Neutrophil (primary cell): Measurements from ENCODE around the gene MEIOB.

Source experiments
- H3K27ac ChIP-seq: fragments of 200-600 bp; sonication (generic); 2 replicates; pipeline ENCODE4 v1.5.1; 2016; ENCODE audit warnings: mild to moderate bottlenecking, moderate library complexity
- H3K27me3 ChIP-seq: fragments of 200-600 bp; sonication (generic); 2 replicates; pipeline ENCODE4 v1.6.0; 2016; ENCODE audit warnings: mild to moderate bottlenecking
- H3K36me3 ChIP-seq: fragments of 200-600 bp; sonication (generic); 2 replicates; pipeline ENCODE4 v1.5.1; 2017
- H3K4me1 ChIP-seq, 2 experiments: fragments of 200-600 bp in 1 of 2; sonication (generic) in 1 of 2; 1 replicate in 1 of 2; 2 replicates in 1 of 2; pipeline versions ENCODE4 v1.5.1 to v1.6.1; 2013 to 2016; ENCODE audit warnings: low read depth in 1 of 2, low read length in 1 of 2, mild to moderate bottlenecking in 1 of 2, moderate library complexity in 1 of 2; ENCODE audit not compliant: control insufficient read depth in 1 of 2, insufficient read depth in 1 of 2
- H3K4me3 ChIP-seq, 2 experiments: fragments of 200-600 bp in 1 of 2; sonication (generic) in 1 of 2; 1 replicate in 1 of 2; 2 replicates in 1 of 2; pipeline ENCODE4 v1.5.1; 2013 to 2016; ENCODE audit warnings: low read depth in 1 of 2, low read length in 1 of 2, mild to moderate bottlenecking in 1 of 2, moderate library complexity in 1 of 2
- H3K9me3 ChIP-seq: fragments of 200-600 bp; sonication (generic); 2 replicates; pipeline ENCODE4 v1.5.1; 2016
- TF ChIP-seq, protein P1 (sequence below): fragments of 200-600 bp; sonication (generic); IDR thresholded peaks from 2 replicates; pipeline ENCODE4 v1.5.1; 2016; ENCODE audit warnings: antibody characterized with exemption

The MEIOB gene

DNA sequence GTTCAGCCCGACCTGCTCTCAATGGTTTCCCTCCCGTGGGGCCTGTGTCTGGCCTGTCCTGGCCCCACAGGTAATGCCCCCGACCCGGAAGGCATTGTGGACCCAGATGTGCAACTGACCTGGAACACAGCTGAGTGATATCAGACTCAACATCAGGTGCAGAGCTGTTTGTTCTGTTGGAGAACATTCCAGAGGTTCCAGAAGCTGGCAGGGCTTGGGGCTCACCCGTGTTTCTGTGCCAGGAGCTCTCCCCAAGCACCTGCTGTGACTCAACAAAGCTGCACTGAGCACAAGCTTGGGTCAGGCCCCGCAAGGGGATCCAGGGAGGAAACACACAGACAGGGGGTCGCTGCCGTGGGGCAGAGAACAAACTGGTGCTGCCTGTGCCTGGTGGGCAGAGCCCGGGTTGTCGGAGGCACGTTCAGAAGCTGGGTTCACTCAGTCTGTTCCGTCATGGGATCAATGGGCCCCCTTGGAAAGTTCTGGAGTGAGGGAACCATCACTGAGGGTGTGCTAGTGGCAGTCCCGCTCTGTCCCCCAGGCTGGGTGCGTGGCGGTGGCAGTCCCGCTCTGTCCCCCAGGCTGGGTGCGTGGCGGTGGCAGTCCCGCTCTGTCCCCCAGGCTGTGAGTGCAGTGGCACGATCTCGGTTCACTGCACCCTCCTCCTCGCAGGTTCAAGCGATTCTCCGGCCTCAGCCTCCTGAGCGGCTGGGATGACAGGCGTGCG is 24.1 kb upstream of the MEIOB start:
- peaks cover 74% of the 10 kb centered on the region for H3K27me3 ChIP-seq
- TF ChIP-seq, protein P1, sequence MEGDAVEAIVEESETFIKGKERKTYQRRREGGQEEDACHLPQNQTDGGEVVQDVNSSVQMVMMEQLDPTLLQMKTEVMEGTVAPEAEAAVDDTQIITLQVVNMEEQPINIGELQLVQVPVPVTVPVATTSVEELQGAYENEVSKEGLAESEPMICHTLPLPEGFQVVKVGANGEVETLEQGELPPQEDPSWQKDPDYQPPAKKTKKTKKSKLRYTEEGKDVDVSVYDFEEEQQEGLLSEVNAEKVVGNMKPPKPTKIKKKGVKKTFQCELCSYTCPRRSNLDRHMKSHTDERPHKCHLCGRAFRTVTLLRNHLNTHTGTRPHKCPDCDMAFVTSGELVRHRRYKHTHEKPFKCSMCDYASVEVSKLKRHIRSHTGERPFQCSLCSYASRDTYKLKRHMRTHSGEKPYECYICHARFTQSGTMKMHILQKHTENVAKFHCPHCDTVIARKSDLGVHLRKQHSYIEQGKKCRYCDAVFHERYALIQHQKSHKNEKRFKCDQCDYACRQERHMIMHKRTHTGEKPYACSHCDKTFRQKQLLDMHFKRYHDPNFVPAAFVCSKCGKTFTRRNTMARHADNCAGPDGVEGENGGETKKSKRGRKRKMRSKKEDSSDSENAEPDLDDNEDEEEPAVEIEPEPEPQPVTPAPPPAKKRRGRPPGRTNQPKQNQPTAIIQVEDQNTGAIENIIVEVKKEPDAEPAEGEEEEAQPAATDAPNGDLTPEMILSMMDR = no peak
- H3K4me3 ChIP-seq = no peak overlapping the region

DNA sequence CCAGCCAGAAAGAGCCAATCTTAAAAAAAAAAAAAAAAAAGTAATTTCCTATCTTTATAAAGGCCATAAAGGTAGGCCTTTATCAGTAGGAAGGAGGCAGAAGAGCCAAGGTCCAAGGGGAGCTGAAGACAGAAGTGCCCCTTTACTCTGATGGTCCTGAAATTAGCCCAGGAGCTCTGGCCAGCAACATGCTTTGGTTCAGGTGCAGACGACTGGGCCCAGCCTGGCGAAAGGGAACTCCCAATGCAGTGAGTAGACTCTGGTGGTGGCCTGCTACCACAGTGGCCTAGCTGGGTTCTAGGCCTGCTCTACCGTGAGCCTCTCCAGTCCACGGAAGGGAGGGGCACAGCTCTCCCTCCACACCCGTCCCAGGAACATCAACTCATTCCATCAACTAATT is 23.1 kb upstream of the MEIOB start:
- H3K36me3 ChIP-seq = no peaks in the 10 kb centered on the region
- H3K9me3 ChIP-seq = no peaks in the 10 kb centered on the region
- H3K4me1 ChIP-seq = no peaks in the 10 kb centered on the region
- no peak overlapping the region for H3K27ac ChIP-seq
- peaks cover 75% of the 10 kb centered on the region for H3K27me3 ChIP-seq
- TF ChIP-seq, protein P1 = no peak
- H3K4me3 ChIP-seq = no peak overlapping the region

More for the DNA sequence above, 24.1 kb upstream of the MEIOB start:
- Histone ChIP-seq H3K9me3 (no peaks in the 10 kb centered on the region), H3K4me1 (no peaks in the 10 kb centered on the region), H3K27ac (no peak overlapping the region), H3K36me3 (no peaks in the 10 kb centered on the region)

DNA sequence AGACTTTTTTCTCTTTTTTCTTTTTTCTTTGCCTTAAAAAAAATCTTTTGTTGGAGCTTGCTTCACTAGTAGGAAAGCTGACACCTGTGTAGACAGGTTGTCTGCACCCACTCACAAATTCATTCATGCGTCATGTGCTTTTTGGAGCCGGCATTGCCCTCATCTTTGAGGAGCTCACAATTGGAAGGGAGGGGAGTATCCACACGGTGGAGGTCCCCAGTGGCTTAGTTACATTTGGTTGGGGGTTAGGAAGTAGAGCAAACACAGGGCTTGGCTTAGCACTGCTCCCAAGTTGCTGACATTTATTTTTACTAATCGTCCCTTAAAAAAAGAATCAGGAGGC is 18.7 kb upstream of the MEIOB start:
- Histone ChIP-seq H3K9me3 (no peaks in the 10 kb centered on the region), H3K4me1 (no peaks in the 10 kb centered on the region), H3K27me3 (peaks cover 52% of the 10 kb centered on the region), H3K36me3 (no peaks in the 10 kb centered on the region), H3K27ac (no peak overlapping the region), H3K4me3 (no peak overlapping the region)
- TF ChIP-seq, protein P1 = no peak

DNA sequence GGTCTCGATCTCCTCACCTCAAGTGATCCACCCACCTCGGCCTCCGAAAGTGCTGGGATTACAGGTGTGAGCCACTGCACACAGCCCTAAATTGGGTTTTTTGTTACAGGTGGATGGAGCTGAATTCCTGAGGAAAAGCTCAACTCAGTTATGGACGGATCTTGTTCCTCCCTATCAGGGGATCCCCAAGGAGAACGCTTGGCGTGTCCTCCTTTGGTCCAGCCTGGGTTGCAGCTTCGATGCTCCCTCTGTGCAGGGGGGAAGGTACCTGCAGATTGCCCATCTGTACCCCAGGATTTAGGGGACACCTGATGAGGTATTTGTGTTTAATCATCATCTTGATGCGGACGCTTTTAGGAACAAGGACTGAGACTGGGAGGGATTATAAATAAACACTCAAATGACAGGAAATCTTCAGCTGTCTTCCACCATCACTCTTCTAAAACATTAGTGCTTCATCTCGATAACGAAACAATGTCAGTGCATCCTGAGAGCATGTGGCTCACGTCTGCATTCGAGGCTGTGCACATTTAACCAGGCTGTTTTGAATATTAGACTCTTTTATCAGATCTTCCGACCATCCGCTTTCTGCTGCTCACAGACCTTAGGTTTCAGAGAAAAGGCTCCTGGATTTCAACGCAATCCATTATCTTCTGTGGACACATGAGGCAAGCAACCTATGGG is 18.2 kb upstream of the MEIOB start:
- Histone ChIP-seq H3K27me3 (peaks cover 52% of the 10 kb centered on the region), H3K9me3 (no peaks in the 10 kb centered on the region), H3K36me3 (no peaks in the 10 kb centered on the region), H3K4me3 (no peak overlapping the region), H3K4me1 (no peaks in the 10 kb centered on the region), H3K27ac (no peak overlapping the region)
- TF ChIP-seq, protein P1 = no peak

DNA sequence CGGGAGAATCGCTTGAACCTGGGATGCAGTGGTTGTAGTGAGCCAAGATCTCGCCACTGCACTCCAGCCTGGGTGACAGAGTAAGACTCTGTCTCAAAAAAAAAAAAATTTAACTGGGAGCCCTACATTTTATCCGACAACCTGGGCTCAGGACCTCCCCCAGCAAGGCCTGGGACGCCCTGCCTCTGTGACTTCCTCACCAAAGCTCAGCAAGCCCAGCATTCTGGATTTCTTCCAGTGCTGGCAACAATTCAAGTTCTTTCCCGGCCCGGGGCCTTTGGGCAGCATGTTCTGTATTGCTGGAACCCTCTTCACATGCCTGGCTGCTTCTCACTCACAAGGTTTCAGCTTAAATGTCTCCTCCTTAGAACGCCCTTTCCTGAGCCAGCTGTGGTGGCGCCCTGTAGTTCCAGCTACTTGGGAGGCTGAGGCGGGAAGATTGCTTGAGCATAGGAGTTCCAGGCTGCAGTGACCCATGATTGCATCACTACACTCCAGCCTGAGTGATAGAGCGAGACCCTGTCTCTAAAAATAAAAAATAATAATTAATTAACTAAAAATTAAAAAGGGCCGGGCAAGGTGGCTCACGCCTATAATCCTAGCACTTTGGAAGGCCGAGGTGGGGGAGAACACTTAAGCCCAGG is 15.9 kb upstream of the MEIOB start:
- Histone ChIP-seq H3K4me1 (no peaks in the 10 kb centered on the region), H3K27ac (no peak overlapping the region), H3K36me3 (no peaks in the 10 kb centered on the region), H3K9me3 (no peaks in the 10 kb centered on the region), H3K27me3 (peaks cover 39% of the 10 kb centered on the region), H3K4me3 (no peak overlapping the region)
- TF ChIP-seq, protein P1 = no peak
